ENCODE measurements around the gene LAMA3. TPM values are rescaled to one million over a fixed set of nuclear protein-coding genes. Genes with fewer than 3 reads are reported as not detected.

The LAMA3 gene
- total and polyA plus RNA-seq, 2 of the 13 experiments (the other 11 are each of a cell fraction or from before 2014, with no cell fraction given): 0.45 to 2.2 TPM

- TF ChIP-seq MYC (CRISPR knock-in tag; IDR thresholded peaks at IDR 0.05; ENCODE audit: borderline replicate concordance): no peak
- no peak for TF ChIP-seq TEAD3 (CRISPR knock-in tag; optimal IDR thresholded peaks at IDR 0.05; ENCODE audit: borderline replicate concordance)
Observed at GRCh38 chr18:23897291-23897690, 208.0 kb downstream of the LAMA3 start (continued).

GRCh38 chr18:23897733-23898132 is 208.5 kb downstream of the LAMA3 start:
- H3K4me3 ChIP-seq (replicated peaks in 1 of 3; ENCODE audit: insufficient read depth in 1 of 3, low read depth in 2 of 3, low read length in 3 of 3): no peak overlapping the region
- no peak overlapping the region for H3K4me2 ChIP-seq (ENCODE audit: low read depth, low read length)
- no peaks in the 10 kb centered on the region for H3K36me3 ChIP-seq (replicated peaks in 1 of 2; ENCODE audit: control insufficient read depth in 1 of 2, insufficient read depth in 2 of 2, low read length in 2 of 2)
- BruUV-seq (replicated peaks): no TSS peak
- 70% methylated on average over 5 of the region's 5 CpGs for WGBS (ENCODE audit: low lambda C conversion rate)
- no peaks in the 10 kb centered on the region for H3K9me3 ChIP-seq (ENCODE audit: low read length)
- no peaks in the 10 kb centered on the region for H3K27me3 ChIP-seq (ENCODE audit: control insufficient read depth in 1 of 2, insufficient read depth in 2 of 2, low read length in 2 of 2)
- in situ Hi-C loops (cut with HindIII; ENCODE audit: extremely low pct_ligation_motif_present, low pct_unique_long_range_greater_than_20kb) (no loop called here), intact Hi-C loops (cut with micrococcal nuclease; ENCODE audit: unreplicated experiment) (no loop called here)
- no peak overlapping the region for H2AFZ ChIP-seq (ENCODE audit: low read length)
- no peak for FAIRE-seq
- no peaks in the 10 kb centered on the region for H3K79me2 ChIP-seq (ENCODE audit: insufficient read depth, low read length)
- H4K20me1 ChIP-seq (ENCODE audit: insufficient read depth, low read length): no peaks in the 10 kb centered on the region
- H3K4me1 ChIP-seq (ENCODE audit: insufficient read depth, low read length): no peaks in the 10 kb centered on the region
- ChIA-PET CTCF (ENCODE audit: low intra/inter-chr PET ratio, low total read pairs) (no interaction called here), POLR2A (no interaction called here)
- H3K27ac ChIP-seq (ENCODE audit: extremely low read length, insufficient read depth, low read length): no peak overlapping the region
- no peak overlapping the region for H3K9ac ChIP-seq (ENCODE audit: insufficient read depth, low read depth, low read length)
- DNase-seq (ENCODE audit: low spot score): no peak
- ATAC-seq: no peak
- TF ChIP-seq ZNF281 (CRISPR knock-in tag; IDR thresholded peaks at IDR 0.05; ENCODE audit: borderline replicate concordance): no peak
- no peak for TF ChIP-seq TCF7 (IDR thresholded peaks at IDR 0.05; ENCODE audit: low read depth)
- no peak for TF ChIP-seq MYPOP (CRISPR knock-in tag; IDR thresholded peaks at IDR 0.05)
- TF ChIP-seq SSRP1 (CRISPR knock-in tag; IDR thresholded peaks at IDR 0.05): no peak
- no peak for TF ChIP-seq REXO4 (CRISPR knock-in tag; IDR thresholded peaks at IDR 0.05; ENCODE audit: borderline replicate concordance)
- TF ChIP-seq THAP8 (CRISPR knock-in tag; IDR thresholded peaks at IDR 0.05; ENCODE audit: borderline replicate concordance): no peak
- TF ChIP-seq LBX2 (CRISPR knock-in tag; IDR thresholded peaks at IDR 0.05; ENCODE audit: borderline replicate concordance): no peak
- TF ChIP-seq CEBPG (CRISPR knock-in tag; IDR thresholded peaks at IDR 0.05): no peak
- TF ChIP-seq ZNF691 (CRISPR knock-in tag; IDR thresholded peaks at IDR 0.05; ENCODE audit: borderline replicate concordance, low read depth): no peak
- no peak for TF ChIP-seq ZNF432 (CRISPR knock-in tag; IDR thresholded peaks at IDR 0.05; ENCODE audit: borderline replicate concordance)
- TF ChIP-seq ZNF513 (CRISPR knock-in tag; conservative IDR thresholded peaks at IDR 0.05): no peak
- no peak for TF ChIP-seq ZNF749 (CRISPR knock-in tag; IDR thresholded peaks at IDR 0.05; ENCODE audit: borderline replicate concordance)
- TF ChIP-seq ZNF816 (CRISPR knock-in tag; IDR thresholded peaks at IDR 0.05; ENCODE audit: borderline replicate concordance): no peak
- no peak for TF ChIP-seq SETDB1 (CRISPR knock-in tag; IDR thresholded peaks at IDR 0.05; ENCODE audit: borderline replicate concordance)
- TF ChIP-seq HOXA5 (CRISPR knock-in tag; IDR thresholded peaks at IDR 0.05): no peak
